Osteoblast (primary cell): Measurements from ENCODE around the gene MAPK6. TPM values are rescaled to one million over a fixed set of nuclear protein-coding genes. Genes with fewer than 3 reads are reported as not detected.

ENCODE experiments used
- DNase-seq: peaks from one replicate; pipeline ENCODE4 v3.0.0; 2011; ENCODE audit warnings: low spot score, mixed read lengths; ENCODE audit not compliant: insufficient read length; ENCODE audit errors: missing footprints
- H2AFZ ChIP-seq: 2 replicates; pipeline ENCODE4 v1.6.0; 2011; ENCODE audit warnings: mild to moderate bottlenecking, low read length
- H3K27ac ChIP-seq: 2 replicates; pipeline ENCODE4 v1.5.1; 2011; ENCODE audit warnings: mild to moderate bottlenecking, low read depth, low read length, moderate library complexity
- H3K27me3 ChIP-seq: 2 replicates; pipeline ENCODE4 v1.6.0; 2012; ENCODE audit warnings: mild to moderate bottlenecking, control low read depth, inconsistent platforms, low read length, moderate library complexity; ENCODE audit not compliant: insufficient read depth
- H3K36me3 ChIP-seq: 2 replicates; pipeline ENCODE4 v1.5.1; 2011; ENCODE audit warnings: mild to moderate bottlenecking, low read length, control low read depth, moderate library complexity; ENCODE audit not compliant: insufficient read depth
- H3K4me1 ChIP-seq: 2 replicates; pipeline ENCODE4 v1.5.1; 2011; ENCODE audit warnings: mild to moderate bottlenecking, low read length, control low read depth, moderate library complexity; ENCODE audit not compliant: insufficient read depth
- H3K4me2 ChIP-seq: 2 replicates; pipeline ENCODE4 v1.6.0; 2011; ENCODE audit warnings: mild to moderate bottlenecking, low read length; ENCODE audit not compliant: insufficient read depth
- H3K4me3 ChIP-seq: fragments of 200-600 bp; sonication (generic); 3 replicates; pipeline ENCODE4 v1.5.1; 2012; ENCODE audit warnings: mild to moderate bottlenecking, low read length, inconsistent platforms; ENCODE audit not compliant: insufficient read depth
- H3K79me2 ChIP-seq: 2 replicates; pipeline ENCODE4 v1.6.0; 2012; ENCODE audit warnings: mild to moderate bottlenecking, low read length, control low read depth, inconsistent platforms; ENCODE audit not compliant: insufficient read depth
- H3K9me3 ChIP-seq: 2 replicates; pipeline ENCODE4 v1.5.1; 2011; ENCODE audit warnings: low read depth, low read length, control low read depth
- H4K20me1 ChIP-seq: 2 replicates; pipeline ENCODE4 v1.6.0; 2012; ENCODE audit warnings: mild to moderate bottlenecking, low read length, control low read depth; ENCODE audit not compliant: insufficient read depth
- total RNA-seq: library from RNA; depleted of rRNA; stranded (reverse); fragments of >200 nt; gene quantifications from 2 replicates; pipeline ENCODE4 v1.2.3, GENCODE V29; 2012
- TF ChIP-seq, protein P1 (sequence below): IDR thresholded peaks from 2 replicates; pipeline ENCODE4 v1.5.1; 2011; ENCODE audit warnings: mild to moderate bottlenecking, low read depth, low read length, moderate library complexity; ENCODE audit errors: extremely low read depth

Gene MAPK6
- total RNA-seq, 1 donor = 86.9 TPM

DNA sequence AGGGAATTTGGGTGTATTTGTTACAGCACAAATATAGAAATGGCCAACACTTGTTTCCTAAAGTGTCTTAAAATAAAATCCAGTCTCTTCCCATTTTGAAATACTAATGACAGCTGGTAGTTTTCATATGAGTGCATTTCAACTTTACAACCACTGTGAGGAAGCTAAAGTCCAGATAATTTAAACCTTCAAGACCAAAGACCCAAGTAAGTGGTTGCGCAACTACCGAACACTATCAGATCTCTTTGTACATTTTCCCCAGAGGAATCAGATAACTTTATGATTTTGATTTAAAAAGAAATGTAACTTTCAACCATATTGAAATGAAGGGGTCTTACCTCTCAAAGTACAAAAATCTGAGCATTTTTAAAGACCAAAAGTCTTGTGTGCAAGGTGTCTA lies 79.3 kb downstream of the MAPK6 start:
- DNase-seq = no peak
- TF ChIP-seq, protein P1, sequence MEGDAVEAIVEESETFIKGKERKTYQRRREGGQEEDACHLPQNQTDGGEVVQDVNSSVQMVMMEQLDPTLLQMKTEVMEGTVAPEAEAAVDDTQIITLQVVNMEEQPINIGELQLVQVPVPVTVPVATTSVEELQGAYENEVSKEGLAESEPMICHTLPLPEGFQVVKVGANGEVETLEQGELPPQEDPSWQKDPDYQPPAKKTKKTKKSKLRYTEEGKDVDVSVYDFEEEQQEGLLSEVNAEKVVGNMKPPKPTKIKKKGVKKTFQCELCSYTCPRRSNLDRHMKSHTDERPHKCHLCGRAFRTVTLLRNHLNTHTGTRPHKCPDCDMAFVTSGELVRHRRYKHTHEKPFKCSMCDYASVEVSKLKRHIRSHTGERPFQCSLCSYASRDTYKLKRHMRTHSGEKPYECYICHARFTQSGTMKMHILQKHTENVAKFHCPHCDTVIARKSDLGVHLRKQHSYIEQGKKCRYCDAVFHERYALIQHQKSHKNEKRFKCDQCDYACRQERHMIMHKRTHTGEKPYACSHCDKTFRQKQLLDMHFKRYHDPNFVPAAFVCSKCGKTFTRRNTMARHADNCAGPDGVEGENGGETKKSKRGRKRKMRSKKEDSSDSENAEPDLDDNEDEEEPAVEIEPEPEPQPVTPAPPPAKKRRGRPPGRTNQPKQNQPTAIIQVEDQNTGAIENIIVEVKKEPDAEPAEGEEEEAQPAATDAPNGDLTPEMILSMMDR = no peak
- Histone ChIP-seq H3K4me1 (peaks cover 35% of the 10 kb centered on the region), H3K9me3 (no peaks in the 10 kb centered on the region), H3K4me2 (no peak overlapping the region), H3K27ac (no peak overlapping the region), H3K79me2 (no peaks in the 10 kb centered on the region), H3K27me3 (no peaks in the 10 kb centered on the region), H3K36me3 (no peaks in the 10 kb centered on the region), H2AFZ (no peak overlapping the region), H3K4me3 (no peak overlapping the region), H4K20me1 (no peaks in the 10 kb centered on the region)

DNA sequence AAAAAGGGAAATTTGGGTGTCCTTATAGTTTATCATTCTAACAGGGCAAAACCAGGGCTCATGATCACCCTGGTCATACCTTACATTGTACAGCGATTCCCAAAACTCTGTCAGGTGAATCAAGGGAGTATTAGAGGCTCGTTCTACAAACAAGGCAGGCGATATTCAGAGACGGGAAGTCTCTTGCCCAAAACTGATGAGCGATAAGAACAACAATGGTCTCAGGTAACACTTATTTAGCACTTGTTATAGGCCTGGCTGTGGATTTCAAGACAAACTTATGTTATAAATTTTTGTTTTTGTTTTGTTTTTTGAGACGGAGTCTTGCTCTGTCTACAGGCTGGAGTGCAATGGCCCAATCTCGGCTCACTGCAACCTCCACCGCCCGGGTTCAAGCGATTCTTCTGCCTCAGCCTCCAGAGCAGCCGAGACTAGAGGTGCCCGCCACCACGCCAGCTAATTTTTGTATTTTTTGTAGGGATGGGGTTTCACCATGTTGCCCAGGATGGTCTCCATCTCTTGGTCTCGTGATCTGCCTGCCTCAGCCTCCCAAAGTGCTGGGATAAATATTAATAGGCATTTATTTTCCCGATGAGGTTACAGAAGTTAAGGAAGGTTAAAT lies 80.7 kb downstream of the MAPK6 start:
- no peaks in the 10 kb centered on the region for H3K79me2 ChIP-seq
- no peak overlapping the region for H3K27ac ChIP-seq
- no peak for DNase-seq
- peaks cover 28% of the 10 kb centered on the region for H3K4me1 ChIP-seq
- no peak overlapping the region for H3K4me2 ChIP-seq
- no peaks in the 10 kb centered on the region for H3K9me3 ChIP-seq
- H3K4me3 ChIP-seq = no peak overlapping the region
- no peaks in the 10 kb centered on the region for H3K36me3 ChIP-seq
- no peaks in the 10 kb centered on the region for H4K20me1 ChIP-seq
- H3K27me3 ChIP-seq = no peaks in the 10 kb centered on the region
- TF ChIP-seq, protein P1 = no peak
- H2AFZ ChIP-seq = no peak overlapping the region

DNA sequence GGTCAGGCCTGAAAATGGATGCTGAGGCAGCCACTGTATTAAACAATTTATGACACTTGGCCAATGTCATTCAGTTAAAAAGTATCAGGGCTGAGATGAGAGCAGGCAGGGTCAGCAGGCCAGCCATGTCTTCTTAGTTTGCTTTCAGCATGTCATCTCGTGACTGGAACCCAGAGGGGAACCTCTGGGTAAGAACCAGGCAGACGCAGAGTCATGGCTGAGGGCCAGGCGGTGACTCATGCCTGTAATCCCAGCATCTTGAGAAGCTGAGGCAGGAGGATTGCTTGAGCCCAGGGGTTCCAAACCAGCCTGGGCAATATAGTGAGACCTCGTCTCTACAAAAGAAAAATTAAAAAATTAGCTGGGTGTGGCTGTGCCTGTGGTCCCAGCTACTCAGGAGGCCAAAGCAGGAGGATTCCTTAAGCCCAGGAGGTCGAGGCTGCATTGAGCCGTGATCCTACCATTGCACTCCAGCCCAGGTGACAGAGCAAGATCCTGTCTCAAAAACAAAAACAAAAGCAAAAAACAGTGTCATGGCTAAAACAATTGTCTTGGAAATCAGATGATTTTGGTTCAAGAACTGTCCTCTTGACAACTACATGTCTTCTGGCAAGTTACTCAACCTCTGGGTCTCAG lies 81.9 kb downstream of the MAPK6 start:
- Histone ChIP-seq H2AFZ (no peak overlapping the region), H3K4me3 (no peak overlapping the region), H4K20me1 (no peaks in the 10 kb centered on the region), H3K79me2 (no peaks in the 10 kb centered on the region), H3K36me3 (no peaks in the 10 kb centered on the region), H3K9me3 (no peaks in the 10 kb centered on the region), H3K27me3 (no peaks in the 10 kb centered on the region), H3K4me2 (no peak overlapping the region), H3K27ac (no peak overlapping the region), H3K4me1 (peaks cover 20% of the 10 kb centered on the region)
- TF ChIP-seq, protein P1 = no peak
- DNase-seq = no peak

DNA sequence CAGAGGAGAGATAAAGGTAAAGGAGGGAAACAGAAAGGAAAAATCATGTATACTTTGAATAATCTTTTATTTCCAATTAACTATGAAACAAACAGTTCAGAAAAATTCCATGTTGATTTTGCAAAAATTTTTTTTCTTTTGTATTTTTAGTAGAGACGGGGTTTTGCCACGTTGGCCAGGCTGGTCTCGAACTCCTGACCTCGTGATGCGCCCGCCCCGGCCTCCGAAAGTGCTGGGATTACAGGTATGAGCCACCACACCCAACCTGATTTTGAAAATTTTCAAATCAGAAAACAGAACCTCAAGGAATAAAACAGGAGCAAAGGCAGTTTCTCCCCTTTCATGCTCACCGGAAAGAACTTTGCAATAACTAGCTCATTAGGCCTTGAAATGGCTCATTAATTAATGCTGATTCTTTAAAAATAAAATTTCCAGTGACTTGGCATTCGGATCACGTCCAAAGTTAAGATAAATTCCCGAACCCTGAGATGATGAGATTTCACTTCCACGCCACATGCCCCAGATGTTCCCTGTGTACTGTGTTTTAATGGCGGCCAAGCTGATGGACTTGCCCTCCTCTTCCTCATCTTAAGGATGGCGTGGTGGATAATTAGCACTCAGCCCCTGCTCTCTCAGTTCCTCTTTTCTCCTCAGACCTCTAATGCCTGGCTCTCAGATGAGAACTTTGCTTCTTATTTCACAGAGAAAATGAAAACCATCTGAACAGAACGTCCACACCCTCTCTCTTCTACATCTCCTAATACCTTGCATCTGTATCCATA lies 82.7 kb downstream of the MAPK6 start:
- Histone ChIP-seq H3K4me1 (peaks cover 20% of the 10 kb centered on the region), H3K9me3 (no peaks in the 10 kb centered on the region), H3K4me2 (no peak overlapping the region), H4K20me1 (no peaks in the 10 kb centered on the region), H3K79me2 (no peaks in the 10 kb centered on the region), H3K4me3 (no peak overlapping the region), H3K27me3 (no peaks in the 10 kb centered on the region), H2AFZ (no peak overlapping the region), H3K36me3 (no peaks in the 10 kb centered on the region), H3K27ac (peak overlapping the region; percentile 80)
- DNase-seq = no peak
- TF ChIP-seq, protein P1 = no peak
